ENCODE measurements around the gene CFAP100. TPM values are rescaled to one million over a fixed set of nuclear protein-coding genes. Genes with fewer than 3 reads are reported as not detected.
A peak's percentile ranks its signal among the peaks of the same experiment; 100 is the strongest.

Gene CFAP100
- total RNA-seq, 3 donors from 2014 or later (not counting 1 experiment from before 2014, with no cell fraction given), result not detected

DNA sequence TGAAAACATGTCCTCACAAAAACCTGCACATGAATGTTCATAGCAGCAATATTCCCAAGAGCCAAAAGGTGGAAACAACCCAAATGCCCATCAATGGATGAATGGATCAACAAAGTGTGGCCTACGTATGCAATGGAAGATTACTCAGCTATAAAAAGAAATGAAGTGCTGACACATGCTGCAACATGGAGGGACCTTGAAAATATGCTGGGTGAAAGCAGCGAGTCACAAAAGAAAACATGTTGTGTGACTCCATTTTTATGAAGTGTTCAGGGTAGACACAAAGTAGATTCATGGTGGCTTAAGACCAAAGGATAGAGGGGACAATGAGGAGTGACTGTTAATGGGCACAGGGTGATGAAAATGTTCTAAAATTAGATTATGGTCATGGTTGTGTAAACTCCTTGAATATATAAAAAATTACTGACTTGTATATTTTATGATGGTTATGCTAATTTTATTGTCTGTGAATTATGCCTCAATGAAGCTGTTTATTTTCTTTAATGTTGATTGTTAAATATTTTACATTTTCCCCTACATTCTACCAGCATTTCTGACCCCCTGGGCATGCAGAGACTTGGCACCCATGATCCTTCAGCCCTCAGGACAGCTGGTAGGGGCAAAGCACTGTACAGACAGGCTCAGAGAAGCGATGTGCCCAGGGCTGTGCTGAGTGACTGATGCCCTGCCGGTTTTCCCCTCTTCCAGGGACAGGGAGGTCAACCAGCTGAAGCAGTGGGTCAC lies 37.8 kb downstream of the CFAP100 start:
- no peaks in the 10 kb centered on the region for H3K9me3 ChIP-seq (ENCODE audit: control insufficient read depth, insufficient read depth, low read length)
- intact Hi-C loops (cut with micrococcal nuclease), result no loop called here
- 93% methylated on average over 4 of the region's 4 CpGs for WGBS (ENCODE audit: insufficient coverage)
- no peak for ATAC-seq
- no peaks in the 10 kb centered on the region for H3K27me3 ChIP-seq (ENCODE audit: control insufficient read depth, insufficient read depth, low read length)
- H3K4me1 Mint-ChIP-seq, result no peaks in the 10 kb centered on the region
- TF ChIP-seq, protein P1, sequence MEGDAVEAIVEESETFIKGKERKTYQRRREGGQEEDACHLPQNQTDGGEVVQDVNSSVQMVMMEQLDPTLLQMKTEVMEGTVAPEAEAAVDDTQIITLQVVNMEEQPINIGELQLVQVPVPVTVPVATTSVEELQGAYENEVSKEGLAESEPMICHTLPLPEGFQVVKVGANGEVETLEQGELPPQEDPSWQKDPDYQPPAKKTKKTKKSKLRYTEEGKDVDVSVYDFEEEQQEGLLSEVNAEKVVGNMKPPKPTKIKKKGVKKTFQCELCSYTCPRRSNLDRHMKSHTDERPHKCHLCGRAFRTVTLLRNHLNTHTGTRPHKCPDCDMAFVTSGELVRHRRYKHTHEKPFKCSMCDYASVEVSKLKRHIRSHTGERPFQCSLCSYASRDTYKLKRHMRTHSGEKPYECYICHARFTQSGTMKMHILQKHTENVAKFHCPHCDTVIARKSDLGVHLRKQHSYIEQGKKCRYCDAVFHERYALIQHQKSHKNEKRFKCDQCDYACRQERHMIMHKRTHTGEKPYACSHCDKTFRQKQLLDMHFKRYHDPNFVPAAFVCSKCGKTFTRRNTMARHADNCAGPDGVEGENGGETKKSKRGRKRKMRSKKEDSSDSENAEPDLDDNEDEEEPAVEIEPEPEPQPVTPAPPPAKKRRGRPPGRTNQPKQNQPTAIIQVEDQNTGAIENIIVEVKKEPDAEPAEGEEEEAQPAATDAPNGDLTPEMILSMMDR (IDR thresholded peaks at IDR 0.05), result no peak
- H3K4me3 ChIP-seq (ENCODE audit: low read length), result no peak overlapping the region
- no peak overlapping the region for H3K27ac ChIP-seq (ENCODE audit: low read length)
- no peaks in the 10 kb centered on the region for H3K4me1 ChIP-seq (ENCODE audit: control insufficient read depth, insufficient read depth, low read length)
- peak overlapping the region in 1 of 2 donors; percentile 25 for H3K27ac Mint-ChIP-seq
- H3K4me3 Mint-ChIP-seq, result no peak overlapping the region
- no peaks in the 10 kb centered on the region for H3K36me3 Mint-ChIP-seq
- peaks cover 10% of the 10 kb centered on the region for H3K36me3 ChIP-seq (ENCODE audit: control insufficient read depth, insufficient read depth, low read length)
- no peak for DNase-seq
- H3K9me3 Mint-ChIP-seq, result no peaks in the 10 kb centered on the region
- no peaks in the 10 kb centered on the region for H3K27me3 Mint-ChIP-seq (ENCODE audit: low read depth in 2 of 2)

DNA sequence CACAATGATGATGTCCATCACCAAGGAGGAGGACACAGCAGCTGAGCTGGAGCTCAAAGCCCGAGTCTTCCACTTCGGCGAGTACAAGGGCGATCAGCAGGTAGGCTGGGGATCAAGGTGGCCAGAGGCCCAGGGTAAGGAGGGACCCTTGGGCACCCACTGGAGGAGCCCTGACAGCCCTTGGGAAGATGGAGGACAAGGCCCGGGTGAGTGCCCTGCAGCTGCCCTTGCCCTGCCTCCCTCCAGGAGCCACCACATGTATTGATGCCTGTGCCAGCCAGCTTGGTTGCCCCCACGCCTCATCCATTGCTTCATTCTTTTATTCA lies 38.4 kb downstream of the CFAP100 start:
- H3K27me3 Mint-ChIP-seq (ENCODE audit: low read depth in 2 of 2), result no peaks in the 10 kb centered on the region
- H3K9me3 Mint-ChIP-seq, result no peaks in the 10 kb centered on the region
- H3K27ac Mint-ChIP-seq, result no peak overlapping the region

DNA sequence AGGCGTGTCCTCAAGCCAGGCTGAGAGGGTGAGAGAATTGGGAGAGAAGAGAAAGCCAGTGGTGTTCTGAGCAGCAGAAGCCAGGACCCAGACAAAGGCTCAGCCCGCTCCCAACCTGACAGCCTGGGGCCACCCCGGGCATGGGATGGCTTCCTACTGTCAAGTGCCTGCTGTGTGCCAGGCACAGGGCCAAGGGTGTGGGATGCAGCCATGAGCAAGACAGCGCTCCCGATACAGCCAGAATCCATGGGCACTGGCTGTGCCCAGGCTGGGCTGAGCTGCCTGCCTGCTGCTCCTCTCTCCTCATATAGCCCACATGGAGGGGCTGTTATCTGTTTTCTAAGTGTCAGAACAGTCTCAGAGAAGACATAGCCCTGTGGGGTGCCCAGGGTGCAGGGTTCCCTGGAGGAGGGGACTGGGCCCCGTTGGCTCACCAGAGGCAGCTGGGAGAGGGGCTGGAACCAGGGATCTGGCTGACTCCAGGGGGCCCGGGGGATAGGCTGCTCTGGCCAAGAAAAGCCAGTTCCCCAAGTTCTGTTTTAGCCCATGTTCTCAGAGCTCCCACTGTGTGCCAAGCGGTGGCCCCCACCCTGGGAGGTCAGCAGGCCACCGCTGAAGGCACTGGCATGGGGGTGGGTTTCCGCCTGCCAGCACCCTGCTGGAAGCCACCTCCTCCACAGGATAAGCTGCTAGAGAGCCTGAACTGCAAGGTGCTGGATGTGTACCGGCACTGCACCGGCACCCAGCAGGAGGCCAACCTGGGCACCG lies 39.0 kb downstream of the CFAP100 start:
- peaks cover 18% of the 10 kb centered on the region for H3K36me3 ChIP-seq (ENCODE audit: control insufficient read depth, insufficient read depth, low read length)
- no peaks in the 10 kb centered on the region for H3K9me3 ChIP-seq (ENCODE audit: control insufficient read depth, insufficient read depth, low read length)
- Mint-ChIP-seq H3K27ac (no peak overlapping the region), H3K4me1 (no peaks in the 10 kb centered on the region), H3K4me3 (no peak overlapping the region), H3K36me3 (no peaks in the 10 kb centered on the region), H3K9me3 (no peaks in the 10 kb centered on the region), H3K27me3 (ENCODE audit: low read depth in 2 of 2) (no peaks in the 10 kb centered on the region)
- TF ChIP-seq, protein P1 (IDR thresholded peaks at IDR 0.05), result no peak
- ATAC-seq (no peak), DNase-seq (no peak)
- H3K4me1 ChIP-seq (ENCODE audit: control insufficient read depth, insufficient read depth, low read length), result no peaks in the 10 kb centered on the region
- H3K4me3 ChIP-seq (ENCODE audit: low read length), result no peak overlapping the region
- intact Hi-C loops (cut with micrococcal nuclease), result no loop called here
- H3K27ac ChIP-seq (ENCODE audit: low read length), result no peak overlapping the region
- no peaks in the 10 kb centered on the region for H3K27me3 ChIP-seq (ENCODE audit: control insufficient read depth, insufficient read depth, low read length)
- WGBS (ENCODE audit: insufficient coverage), result 97% methylated on average over 13 of the region's 13 CpGs

More for the DNA sequence above, 38.4 kb downstream of the CFAP100 start:
- DNase-seq (no peak), ATAC-seq (no peak)
- TF ChIP-seq, protein P1 (IDR thresholded peaks at IDR 0.05), result no peak
- Mint-ChIP-seq H3K4me1 (no peaks in the 10 kb centered on the region), H3K36me3 (no peaks in the 10 kb centered on the region), H3K4me3 (no peak overlapping the region)
- intact Hi-C loops (cut with micrococcal nuclease), result no loop called here
- Histone ChIP-seq H3K27ac (ENCODE audit: low read length) (no peak overlapping the region), H3K27me3 (ENCODE audit: control insufficient read depth, insufficient read depth, low read length) (no peaks in the 10 kb centered on the region), H3K36me3 (ENCODE audit: control insufficient read depth, insufficient read depth, low read length) (peaks cover 13% of the 10 kb centered on the region), H3K9me3 (ENCODE audit: control insufficient read depth, insufficient read depth, low read length) (no peaks in the 10 kb centered on the region), H3K4me3 (ENCODE audit: low read length) (no peak overlapping the region), H3K4me1 (ENCODE audit: control insufficient read depth, insufficient read depth, low read length) (no peaks in the 10 kb centered on the region)
- WGBS (ENCODE audit: insufficient coverage), result 99% methylated on average over 5 of the region's 6 CpGs

Data from natural killer cell (primary cell).